Measurements from ENCODE around the gene TMEM231. TPM values are rescaled to one million over a fixed set of nuclear protein-coding genes. Genes with fewer than 3 reads are reported as not detected.

Gene TMEM231
- total RNA-seq, 1 donor from 2014 or later, result 18.2 TPM

DNA sequence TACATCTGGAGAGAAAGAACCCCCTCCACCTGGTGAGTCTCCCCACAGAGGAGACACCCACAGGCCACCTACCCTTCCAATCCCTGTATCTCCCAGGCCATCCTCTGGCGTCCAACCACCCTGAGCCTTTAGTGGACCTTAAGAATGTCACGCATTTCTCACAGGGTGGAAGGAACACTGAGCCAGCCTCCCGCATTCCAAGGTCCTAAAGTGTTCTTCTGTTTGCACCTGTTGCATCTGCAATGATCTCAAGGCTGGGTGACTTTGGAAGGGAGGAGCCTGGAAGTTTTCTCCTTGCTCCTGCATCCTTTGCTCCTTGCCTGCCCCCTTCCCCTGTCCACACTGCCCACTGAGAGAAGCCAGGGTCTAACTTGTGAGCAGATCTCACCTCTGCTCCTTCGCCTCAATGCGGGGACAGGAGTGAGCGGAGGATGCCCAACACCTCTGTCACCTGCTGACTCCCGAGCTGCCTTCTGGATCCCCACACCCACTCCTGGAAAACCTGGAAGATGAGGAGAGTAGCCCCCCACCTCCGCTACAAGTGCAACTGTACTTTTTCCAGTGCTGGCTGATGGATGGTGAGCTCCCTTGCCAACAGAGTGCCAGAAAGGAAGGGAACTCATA lies 23.8 kb downstream of the TMEM231 start:
- Mint-ChIP-seq H3K36me3 (no peaks in the 10 kb centered on the region), H3K9me3 (no peaks in the 10 kb centered on the region), H3K27ac (no peak overlapping the region), H3K27me3 (no peaks in the 10 kb centered on the region), H3K4me1 (ENCODE audit: unreplicated experiment) (no peaks in the 10 kb centered on the region), H3K4me3 (no peak overlapping the region)
- TF ChIP-seq, protein P1, sequence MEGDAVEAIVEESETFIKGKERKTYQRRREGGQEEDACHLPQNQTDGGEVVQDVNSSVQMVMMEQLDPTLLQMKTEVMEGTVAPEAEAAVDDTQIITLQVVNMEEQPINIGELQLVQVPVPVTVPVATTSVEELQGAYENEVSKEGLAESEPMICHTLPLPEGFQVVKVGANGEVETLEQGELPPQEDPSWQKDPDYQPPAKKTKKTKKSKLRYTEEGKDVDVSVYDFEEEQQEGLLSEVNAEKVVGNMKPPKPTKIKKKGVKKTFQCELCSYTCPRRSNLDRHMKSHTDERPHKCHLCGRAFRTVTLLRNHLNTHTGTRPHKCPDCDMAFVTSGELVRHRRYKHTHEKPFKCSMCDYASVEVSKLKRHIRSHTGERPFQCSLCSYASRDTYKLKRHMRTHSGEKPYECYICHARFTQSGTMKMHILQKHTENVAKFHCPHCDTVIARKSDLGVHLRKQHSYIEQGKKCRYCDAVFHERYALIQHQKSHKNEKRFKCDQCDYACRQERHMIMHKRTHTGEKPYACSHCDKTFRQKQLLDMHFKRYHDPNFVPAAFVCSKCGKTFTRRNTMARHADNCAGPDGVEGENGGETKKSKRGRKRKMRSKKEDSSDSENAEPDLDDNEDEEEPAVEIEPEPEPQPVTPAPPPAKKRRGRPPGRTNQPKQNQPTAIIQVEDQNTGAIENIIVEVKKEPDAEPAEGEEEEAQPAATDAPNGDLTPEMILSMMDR (conservative IDR thresholded peaks at IDR 0.05), result no peak
- no peak for DNase-seq (ENCODE audit: extremely low spot score, unreplicated experiment)

DNA sequence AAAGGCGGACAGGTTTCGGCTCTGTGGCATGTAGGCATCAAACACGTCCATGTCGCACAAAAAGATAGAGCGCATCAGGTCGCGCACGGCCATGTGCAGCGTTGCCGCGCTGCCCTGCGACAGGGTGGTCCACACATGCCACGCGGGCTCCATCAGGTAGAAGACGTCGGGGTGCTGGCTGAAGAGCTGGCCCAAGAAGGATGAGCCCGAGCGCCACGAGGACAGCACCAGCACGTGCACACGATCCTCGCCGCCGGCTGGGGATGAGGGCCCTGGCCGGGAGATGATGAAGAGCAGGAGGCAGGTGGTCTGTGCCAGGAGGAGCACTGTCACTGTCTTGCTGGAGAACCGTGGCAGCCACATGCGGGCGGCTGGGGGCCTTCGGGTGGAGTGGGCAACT lies 26.1 kb downstream of the TMEM231 start:
- Mint-ChIP-seq H3K27ac (no peak overlapping the region), H3K4me3 (no peak overlapping the region), H3K36me3 (no peaks in the 10 kb centered on the region), H3K9me3 (no peaks in the 10 kb centered on the region), H3K27me3 (no peaks in the 10 kb centered on the region), H3K4me1 (ENCODE audit: unreplicated experiment) (no peaks in the 10 kb centered on the region)
- no peak for DNase-seq (ENCODE audit: extremely low spot score, unreplicated experiment)
- TF ChIP-seq, protein P1 (conservative IDR thresholded peaks at IDR 0.05), result no peak

DNA sequence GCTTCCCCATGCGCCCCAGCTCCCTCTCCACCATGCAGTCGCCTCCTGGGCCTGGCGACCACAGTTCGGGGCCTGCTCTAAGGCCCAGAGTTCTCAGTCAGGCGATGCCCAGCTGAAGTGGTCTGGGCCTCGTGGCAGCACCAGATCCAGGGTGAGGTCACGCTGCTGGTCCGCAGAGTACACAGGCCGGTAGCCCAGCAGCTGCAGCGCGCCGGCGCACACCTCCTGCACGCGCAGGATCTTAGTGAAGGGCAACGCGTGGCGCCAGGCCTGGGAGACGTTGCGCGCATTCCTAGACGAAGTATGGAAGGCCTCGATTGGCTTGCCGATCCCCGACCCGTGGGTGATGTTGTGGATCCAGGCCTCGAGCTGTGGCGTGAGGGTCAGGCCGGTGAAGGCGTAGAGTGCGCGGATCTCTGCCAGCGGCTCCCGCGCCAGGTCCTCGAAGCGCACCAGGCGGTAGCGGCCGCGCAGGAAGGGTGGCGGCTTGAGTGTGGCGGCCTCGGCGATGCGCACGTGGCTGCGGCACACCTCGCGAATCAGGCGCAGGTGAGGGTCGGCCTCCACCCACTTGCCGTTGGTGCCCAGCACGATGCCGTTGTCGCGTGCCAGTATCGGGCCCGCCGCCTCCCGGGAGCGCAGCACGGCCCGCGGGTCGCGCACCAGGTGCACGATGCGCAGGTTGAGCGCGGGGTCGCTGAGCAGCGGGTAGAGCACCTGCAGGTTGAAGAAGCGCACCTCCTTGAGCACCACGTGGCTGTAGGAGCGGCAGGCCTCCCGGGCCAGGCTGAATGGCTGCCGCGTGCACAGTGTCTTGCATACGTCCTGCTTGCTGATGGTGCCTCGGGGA lies 26.8 kb downstream of the TMEM231 start:
- no peak for DNase-seq (ENCODE audit: extremely low spot score, unreplicated experiment)
- H3K4me3 Mint-ChIP-seq, result no peak overlapping the region
- H3K27ac Mint-ChIP-seq, result no peak overlapping the region
- no peaks in the 10 kb centered on the region for H3K4me1 Mint-ChIP-seq (ENCODE audit: unreplicated experiment)
- TF ChIP-seq, protein P1 (conservative IDR thresholded peaks at IDR 0.05), result no peak
- no peaks in the 10 kb centered on the region for H3K9me3 Mint-ChIP-seq
- H3K36me3 Mint-ChIP-seq, result no peaks in the 10 kb centered on the region
- no peaks in the 10 kb centered on the region for H3K27me3 Mint-ChIP-seq

DNA sequence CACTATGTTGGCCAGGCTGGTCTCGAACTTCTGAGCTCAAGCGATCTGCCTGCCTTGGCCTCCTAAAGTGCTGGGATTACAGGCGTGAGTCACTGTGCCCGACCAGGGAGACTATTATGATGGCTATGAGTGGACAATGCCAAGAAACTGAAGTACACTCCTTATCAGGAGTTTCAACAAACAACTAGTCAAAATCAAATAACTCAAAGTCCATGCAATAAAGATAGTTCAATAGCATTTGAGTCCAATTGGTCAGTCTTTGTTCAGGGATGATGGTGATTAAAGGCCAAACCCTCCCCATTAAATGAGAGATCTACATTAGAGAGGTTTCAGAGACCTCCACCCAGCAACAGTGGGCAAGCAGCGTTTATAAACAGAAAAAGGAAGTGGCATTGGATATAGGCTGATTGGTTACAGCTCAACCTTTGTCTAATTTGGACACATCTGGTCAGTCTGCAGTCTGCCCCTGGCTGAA lies 28.2 kb downstream of the TMEM231 start:
- TF ChIP-seq, protein P1 (conservative IDR thresholded peaks at IDR 0.05), result no peak
- Mint-ChIP-seq H3K9me3 (no peaks in the 10 kb centered on the region), H3K4me3 (no peak overlapping the region), H3K4me1 (ENCODE audit: unreplicated experiment) (no peaks in the 10 kb centered on the region), H3K36me3 (no peaks in the 10 kb centered on the region), H3K27ac (no peak overlapping the region), H3K27me3 (no peaks in the 10 kb centered on the region)
- no peak for DNase-seq (ENCODE audit: extremely low spot score, unreplicated experiment)

DNA sequence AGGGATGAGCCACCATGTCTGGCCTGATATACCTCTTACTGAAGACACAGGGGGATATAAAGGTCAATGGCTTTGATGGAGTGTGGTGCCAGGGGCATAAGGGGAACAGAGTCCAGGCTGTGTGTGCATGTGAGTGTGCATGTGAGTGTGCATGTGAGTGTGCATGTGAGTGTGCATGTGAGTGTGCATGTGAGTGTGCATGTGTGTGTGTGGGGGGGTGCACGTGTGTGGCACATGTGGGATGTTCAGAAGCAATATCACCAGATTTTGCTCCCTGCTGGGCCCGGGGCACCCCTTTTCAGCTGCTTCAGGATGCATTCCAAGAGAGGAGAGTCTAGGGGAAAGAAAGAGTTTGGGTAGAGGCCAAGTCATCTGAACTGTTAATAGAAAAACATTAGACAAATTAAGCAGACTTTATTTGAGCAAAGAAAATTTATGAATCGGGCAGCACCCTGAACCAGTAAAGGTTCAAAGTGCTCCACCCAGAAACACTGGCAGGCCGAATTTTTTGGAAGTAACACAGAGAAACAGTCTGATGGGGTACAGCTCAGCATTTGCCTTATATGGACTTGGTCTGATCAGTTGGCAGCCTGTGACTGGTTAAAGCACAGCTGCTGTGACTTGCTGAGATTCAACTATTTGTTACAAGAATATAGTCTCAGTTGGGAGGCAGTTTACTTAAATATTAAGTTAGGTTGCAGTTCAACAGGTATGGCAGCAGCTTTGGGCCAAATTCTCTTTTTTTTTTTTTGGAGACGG lies 29.8 kb downstream of the TMEM231 start:
- no peak overlapping the region for H3K4me3 Mint-ChIP-seq
- no peaks in the 10 kb centered on the region for H3K36me3 Mint-ChIP-seq
- no peak overlapping the region for H3K27ac Mint-ChIP-seq
- no peak for DNase-seq (ENCODE audit: extremely low spot score, unreplicated experiment)
- H3K27me3 Mint-ChIP-seq, result no peaks in the 10 kb centered on the region
- H3K4me1 Mint-ChIP-seq (ENCODE audit: unreplicated experiment), result no peaks in the 10 kb centered on the region
- no peaks in the 10 kb centered on the region for H3K9me3 Mint-ChIP-seq
- TF ChIP-seq, protein P1 (conservative IDR thresholded peaks at IDR 0.05), result no peak
